ENCODE measurements around the gene SLC25A47. TPM values are rescaled to one million over a fixed set of nuclear protein-coding genes. Genes with fewer than 3 reads are reported as not detected.

SLC25A47 gene
- total RNA-seq, 1 experiment from 2014 or later: 0.13 TPM

GRCh38 chr14:100359881-100360280 lies 36.7 kb downstream of the SLC25A47 start:
- Histone ChIP-seq H2BK5ac (ENCODE audit: insufficient read length, low read length) (no peak overlapping the region), H3K9ac (ENCODE audit: extremely low read depth, insufficient read length, low read length) (no peak overlapping the region), H4K8ac (replicated peaks; ENCODE audit: insufficient read length, low read depth, low read length) (no peak overlapping the region), H3K79me1 (ENCODE audit: insufficient read depth, low read depth, low read length, poor library complexity, severe bottlenecking) (no peaks in the 10 kb centered on the region), H3K56ac (ENCODE audit: insufficient read length, low read depth, low read length) (no peak overlapping the region), H3K79me2 (ENCODE audit: insufficient read depth, low read length) (no peaks in the 10 kb centered on the region), H3K9me3 (ENCODE audit: control insufficient read depth, low read depth, low read length) (no peaks in the 10 kb centered on the region), H3K4ac (ENCODE audit: low read depth, low read length) (no peak overlapping the region), H3K23ac (ENCODE audit: insufficient read length, low read depth, low read length) (no peak overlapping the region), H2BK12ac (ENCODE audit: insufficient read length, low read depth, low read length) (no peak overlapping the region), H3K4me2 (ENCODE audit: insufficient read depth, insufficient read length, low read length) (no peak overlapping the region), H4K20me1 (ENCODE audit: control insufficient read depth, insufficient read depth, insufficient read length) (no peaks in the 10 kb centered on the region), H2AFZ (ENCODE audit: low read length) (no peak overlapping the region), H3K14ac (ENCODE audit: insufficient read depth, low read length) (no peak overlapping the region), H3K27me3 (ENCODE audit: insufficient read depth, low read length) (no peaks in the 10 kb centered on the region), H4K91ac (ENCODE audit: insufficient read length, low read depth, low read length) (no peak overlapping the region), H3K23me2 (ENCODE audit: insufficient read length, low read depth, low read length, poor library complexity, severe bottlenecking) (no peaks in the 10 kb centered on the region), H4K5ac (ENCODE audit: insufficient read length, low read depth, low read length) (no peak overlapping the region), H2AK5ac (ENCODE audit: insufficient read length, low read length) (no peak overlapping the region), H3T11ph (ENCODE audit: low read length) (no peak overlapping the region), H3K18ac (ENCODE audit: insufficient read length, low read depth, low read length) (no peak overlapping the region), H2BK120ac (ENCODE audit: low read depth, low read length, poor library complexity, severe bottlenecking) (no peak overlapping the region), H3K27ac (ENCODE audit: insufficient read length, low read depth, low read length) (no peak overlapping the region), H2BK15ac (ENCODE audit: low read depth, low read length) (no peak overlapping the region), H3K4me1 (ENCODE audit: insufficient read depth, low read length) (no peaks in the 10 kb centered on the region), H2BK20ac (ENCODE audit: low read depth, low read length, poor library complexity, severe bottlenecking) (no peak overlapping the region)
- WGBS (ENCODE audit: extremely low coverage, insufficient read length, low lambda C conversion rate): no CpG with 5 or more reads among the region's 4 CpGs
- no peaks in the 10 kb centered on the region for H3K27me3 Mint-ChIP-seq (ENCODE audit: low read depth)
- no peaks in the 10 kb centered on the region for H3K9me3 Mint-ChIP-seq
- no peak for DNase-seq
- no peak for TF ChIP-seq CTCF (conservative IDR thresholded peaks at IDR 0.05)
- no peak overlapping the region for H3K27ac Mint-ChIP-seq
- H3K4me3 Mint-ChIP-seq: no peak overlapping the region
- no peaks in the 10 kb centered on the region for H3K4me1 Mint-ChIP-seq
- peaks cover 46 to 69% (median 62%) of the 10 kb centered on the region in 3 experiments for H3K36me3 Mint-ChIP-seq (ENCODE audit: insufficient read depth in 1 of 3, low read depth in 3 of 3)
